ENCODE results near the gene HTR7. TPM values are rescaled to one million over a fixed set of nuclear protein-coding genes. Genes with fewer than 3 reads are reported as not detected.
A peak's percentile ranks its signal among the peaks of the same experiment; 100 is the strongest.

Gene HTR7
- polyA plus RNA-seq, 1 donor (not counting 4 experiments of a cell fraction or from before 2014, with no cell fraction given) = 12.2 TPM

GRCh38 chr10:90741926-90742565 is 115.8 kb downstream of the HTR7 start:
- Histone ChIP-seq H3K9me3 (ENCODE audit: control insufficient read depth, low read depth, low read length) (no peaks in the 10 kb centered on the region), H2AFZ (ENCODE audit: control insufficient read depth, low read length) (no peak overlapping the region), H3K36me3 (ENCODE audit: control insufficient read depth in 2 of 2, extremely low read depth in 1 of 2, insufficient read depth in 2 of 2, low read length in 2 of 2) (no peaks in the 10 kb centered on the region), H3K27me3 (ENCODE audit: control insufficient read depth, extremely low read depth, insufficient read depth, low read length) (no peaks in the 10 kb centered on the region), H4K20me1 (ENCODE audit: control insufficient read depth, extremely low read depth, insufficient read depth, low read length) (no peaks in the 10 kb centered on the region), H3K4me3 (ENCODE audit: control insufficient read depth in 2 of 3, extremely low read depth in 1 of 3, insufficient read depth in 2 of 3, low read depth in 1 of 3, low read length in 3 of 3) (no peak overlapping the region), H3K79me2 (ENCODE audit: control insufficient read depth, insufficient read depth, low read length) (no peaks in the 10 kb centered on the region), H3K4me1 (ENCODE audit: control insufficient read depth, extremely low read depth, insufficient read depth, low read length) (peaks cover 22% of the 10 kb centered on the region), H3K4me2 (ENCODE audit: control insufficient read depth, extremely low read depth, insufficient read depth, low read depth, low read length) (peak overlapping the region; percentile 50), H3K9ac (ENCODE audit: control insufficient read depth, extremely low read depth, insufficient read depth, low read length) (no peak overlapping the region), H3K27ac (ENCODE audit: control insufficient read depth, insufficient read depth, low read length) (no peak overlapping the region), H3K9me1 (ENCODE audit: control insufficient read depth, extremely low read depth, insufficient read depth, low read length) (no peaks in the 10 kb centered on the region)
- TF ChIP-seq EZH2 (IDR thresholded peaks at IDR 0.05; ENCODE audit: low read length) (no peak), CTCF (optimal IDR thresholded peaks at IDR 0.05 in 1 of 3, IDR thresholded peaks at IDR 0.05 in 1 of 3, conservative IDR thresholded peaks at IDR 0.05 in 1 of 3; ENCODE audit: extremely low read depth in 1 of 3, insufficient read depth in 2 of 3, low read length in 3 of 3) (no peak)
- no peak for DNase-seq (ENCODE audit: low read depth, low spot score)
- FAIRE-seq = peak; percentile 95
- dilution Hi-C loops (cut with MboI; ENCODE audit: extremely low pct_ligation_motif_present, low sequenced_read_pairs) = no loop called here

DNA sequence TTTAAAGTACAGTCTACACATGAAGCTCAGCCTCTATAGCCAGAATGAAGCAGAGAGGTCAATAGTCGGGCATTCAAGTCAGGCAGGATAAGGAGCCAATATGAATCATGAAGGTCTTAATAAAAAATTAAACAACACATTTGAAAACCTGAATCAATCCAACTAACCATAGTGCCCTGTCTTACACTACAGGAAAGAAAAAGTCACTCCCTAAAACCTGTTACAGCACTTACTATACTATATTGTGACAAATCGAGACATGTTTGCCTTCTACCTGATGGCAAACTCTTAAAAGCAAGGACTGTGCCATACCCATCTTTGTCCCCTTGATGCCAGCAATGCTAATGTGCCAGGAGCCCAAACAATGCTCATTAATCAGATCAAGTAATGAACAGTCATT is 117.6 kb downstream of the HTR7 start:
- Histone ChIP-seq H3K4me1 (ENCODE audit: control insufficient read depth, extremely low read depth, insufficient read depth, low read length) (peaks cover 22% of the 10 kb centered on the region), H3K27ac (ENCODE audit: control insufficient read depth, insufficient read depth, low read length) (no peak overlapping the region), H2AFZ (ENCODE audit: control insufficient read depth, low read length) (no peak overlapping the region), H3K27me3 (ENCODE audit: control insufficient read depth, extremely low read depth, insufficient read depth, low read length) (no peaks in the 10 kb centered on the region), H3K79me2 (ENCODE audit: control insufficient read depth, insufficient read depth, low read length) (no peaks in the 10 kb centered on the region), H3K4me2 (ENCODE audit: control insufficient read depth, extremely low read depth, insufficient read depth, low read depth, low read length) (no peak overlapping the region), H3K36me3 (ENCODE audit: control insufficient read depth in 2 of 2, extremely low read depth in 1 of 2, insufficient read depth in 2 of 2, low read length in 2 of 2) (no peaks in the 10 kb centered on the region), H3K4me3 (ENCODE audit: control insufficient read depth in 2 of 3, extremely low read depth in 1 of 3, insufficient read depth in 2 of 3, low read depth in 1 of 3, low read length in 3 of 3) (no peak overlapping the region), H4K20me1 (ENCODE audit: control insufficient read depth, extremely low read depth, insufficient read depth, low read length) (no peaks in the 10 kb centered on the region), H3K9me3 (ENCODE audit: control insufficient read depth, low read depth, low read length) (no peaks in the 10 kb centered on the region), H3K9ac (ENCODE audit: control insufficient read depth, extremely low read depth, insufficient read depth, low read length) (no peak overlapping the region), H3K9me1 (ENCODE audit: control insufficient read depth, extremely low read depth, insufficient read depth, low read length) (no peaks in the 10 kb centered on the region)
- dilution Hi-C loops (cut with MboI; ENCODE audit: extremely low pct_ligation_motif_present, low sequenced_read_pairs) = no loop called here
- FAIRE-seq (no peak), DNase-seq (ENCODE audit: low read depth, low spot score) (no peak)
- TF ChIP-seq CTCF (optimal IDR thresholded peaks at IDR 0.05 in 1 of 3, IDR thresholded peaks at IDR 0.05 in 1 of 3, conservative IDR thresholded peaks at IDR 0.05 in 1 of 3; ENCODE audit: extremely low read depth in 1 of 3, insufficient read depth in 2 of 3, low read length in 3 of 3) (no peak), EZH2 (IDR thresholded peaks at IDR 0.05; ENCODE audit: low read length) (no peak)
